GM12865 (cell line): ENCODE data around the gene METTL27.
"Not testable (repeated sequence)": the region's sequence is repeated elsewhere in the genome, so short reads cannot be mapped to it uniquely, and the experiment has no call there.

ENCODE experiments used
- DNase-seq: peaks from one replicate; pipeline ENCODE4 v3.0.0; 2010; ENCODE audit warnings: low read depth
- H3K4me3 ChIP-seq: 2 replicates; pipeline ENCODE4 v1.5.1; 2011; ENCODE audit warnings: mild to moderate bottlenecking, low read depth, low read length, control low read depth
- CTCF ChIP-seq: IDR thresholded peaks from 2 replicates; pipeline ENCODE4 v1.5.1; 2011; ENCODE audit warnings: low read length, control low read depth, low read depth, inconsistent platforms; ENCODE audit not compliant: insufficient read depth; ENCODE audit errors: missing control alignments

The METTL27 gene

DNA sequence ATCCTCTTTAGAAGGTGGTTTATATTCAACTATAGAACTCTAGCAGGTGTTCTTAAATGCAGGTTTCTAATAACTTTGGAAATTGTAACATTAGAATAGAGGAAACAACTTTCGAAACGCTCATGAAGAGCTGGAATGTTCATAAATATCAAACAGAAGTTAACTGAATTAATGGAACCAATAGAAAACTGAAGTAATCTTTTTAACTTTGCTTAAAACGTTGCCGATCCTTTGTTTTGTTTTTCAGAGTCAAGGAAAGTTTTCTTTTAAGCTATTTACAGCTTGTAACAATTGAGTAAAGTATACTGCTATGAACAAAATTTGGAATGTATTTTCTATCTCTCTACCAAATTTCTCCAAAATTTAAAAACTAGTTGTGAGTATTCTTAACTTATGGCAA, 53.3 kb downstream of the METTL27 start:
- DNase-seq: no peak
- TF ChIP-seq CTCF: no peak
- no peak overlapping the region for H3K4me3 ChIP-seq

DNA sequence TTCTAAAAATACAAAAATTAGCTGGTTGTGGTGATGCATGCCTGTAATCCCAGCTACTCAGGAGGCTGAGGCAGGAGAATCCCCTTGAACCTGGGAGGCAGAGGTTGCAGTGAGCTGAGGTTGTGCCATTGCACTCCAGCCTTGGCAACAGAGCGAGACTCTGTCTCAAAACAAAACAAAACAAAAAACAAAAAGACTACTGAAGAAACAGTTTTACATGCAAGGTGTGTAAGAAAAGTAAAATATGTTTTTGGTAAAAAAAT, 54.6 kb downstream of the METTL27 start:
- DNase-seq, H3K4me3 ChIP-seq: not testable (repeated sequence)

- no peak for TF ChIP-seq CTCF
- H3K4me3 ChIP-seq: no peak overlapping the region
- DNase-seq: no peak
Observed at GRCh38 chr7:73786588-73786987, 55.7 kb downstream of the METTL27 start.
